GM21529 (cell line): ENCODE measurements around the gene GALNT2.

Source experiments
- ATAC-seq: cut with Tn5 transposase; IDR thresholded peaks from one replicate; pipeline ENCODE4 v1.9.1; 2021; ENCODE audit not compliant: unreplicated experiment

The GALNT2 gene

GRCh38 chr1:230126529-230127104 is 59.6 kb downstream of the GALNT2 start:
- ATAC-seq, result no peak

- ATAC-seq, result no peak
These were observed 60.3 kb downstream of the GALNT2 start for GRCh38 chr1:230127105-230128054.

- ATAC-seq, result no peak
These were observed 61.7 kb downstream of the GALNT2 start for GRCh38 chr1:230128569-230129285.

DNA sequence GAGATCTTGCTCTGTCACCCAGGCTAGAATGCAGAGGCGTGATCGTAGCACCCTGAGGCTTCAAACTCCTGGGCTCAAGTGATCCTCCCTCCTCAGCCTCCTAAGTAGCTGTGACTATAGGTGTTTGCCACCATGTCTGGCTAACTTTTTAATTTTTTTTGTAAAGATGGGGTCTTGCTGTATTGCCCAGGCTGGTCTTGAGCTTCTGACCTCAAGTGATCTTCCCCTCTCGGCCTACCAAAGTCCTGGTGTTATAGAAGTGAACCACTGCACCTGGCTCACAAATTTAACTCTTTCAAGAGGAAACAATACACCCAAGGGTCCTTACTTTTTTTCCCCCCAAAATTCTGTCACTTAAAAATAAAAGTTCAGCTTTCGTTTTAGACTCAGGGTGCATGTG is 62.3 kb downstream of the GALNT2 start:
- ATAC-seq, result no peak

DNA sequence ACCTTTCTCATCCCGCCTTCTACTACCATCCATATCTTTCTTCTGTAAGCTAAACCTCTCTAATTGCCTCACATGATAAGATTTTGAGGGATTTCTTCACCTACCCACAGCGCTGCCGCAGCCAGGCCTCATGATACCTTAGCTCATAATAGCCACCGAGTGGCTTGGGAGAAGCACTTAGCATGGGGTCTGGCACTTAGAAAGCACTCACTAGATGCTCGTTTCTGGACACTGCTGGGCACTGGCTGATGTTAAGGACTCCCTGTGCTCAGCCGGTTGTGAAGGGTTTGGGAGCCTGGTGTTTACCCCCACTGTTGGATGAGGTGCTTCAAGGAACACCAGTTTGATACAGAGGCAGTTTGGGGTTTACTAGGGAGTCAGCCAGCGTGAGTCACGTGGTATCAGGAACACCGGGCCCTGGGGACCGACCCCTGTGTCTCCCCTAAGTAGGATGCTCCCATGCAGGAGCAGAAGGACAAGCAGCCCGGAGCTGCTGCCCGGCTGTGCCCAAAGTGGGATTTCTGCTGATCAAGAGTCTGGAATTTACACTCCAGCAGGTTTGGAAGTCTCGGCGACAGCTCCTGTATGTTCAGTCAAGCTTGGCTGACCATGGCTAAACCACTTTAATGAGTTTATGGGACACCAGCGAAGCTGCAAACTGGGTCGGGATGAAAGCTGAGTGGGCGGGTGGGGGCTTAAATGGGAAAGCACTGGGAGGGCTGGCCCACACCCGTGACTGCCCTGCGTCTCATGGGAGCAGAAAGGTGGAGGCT is 63.3 kb downstream of the GALNT2 start:
- ATAC-seq, result no peak

DNA sequence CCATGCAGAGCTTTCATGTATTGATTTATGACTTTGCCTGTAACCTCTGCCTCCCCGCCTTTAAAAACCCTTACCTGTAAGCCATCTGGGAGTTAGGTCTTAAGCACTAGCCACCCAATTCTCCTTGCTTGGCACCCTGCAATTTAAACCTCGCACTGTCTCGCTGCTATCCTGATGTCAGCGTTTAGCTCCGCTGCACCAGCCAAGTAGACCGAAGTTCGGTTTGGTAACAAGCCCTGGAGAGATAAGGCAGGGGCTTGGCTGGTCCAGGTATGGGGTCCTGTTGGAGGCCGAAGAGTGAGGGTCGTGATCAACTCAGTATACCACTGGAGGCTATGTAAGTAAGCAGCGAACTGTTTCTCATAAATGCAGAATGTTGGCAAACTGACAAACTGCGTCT is 64.4 kb downstream of the GALNT2 start:
- no peak for ATAC-seq

GRCh38 chr1:230132758-230133157 is 65.7 kb downstream of the GALNT2 start:
- no peak for ATAC-seq

DNA sequence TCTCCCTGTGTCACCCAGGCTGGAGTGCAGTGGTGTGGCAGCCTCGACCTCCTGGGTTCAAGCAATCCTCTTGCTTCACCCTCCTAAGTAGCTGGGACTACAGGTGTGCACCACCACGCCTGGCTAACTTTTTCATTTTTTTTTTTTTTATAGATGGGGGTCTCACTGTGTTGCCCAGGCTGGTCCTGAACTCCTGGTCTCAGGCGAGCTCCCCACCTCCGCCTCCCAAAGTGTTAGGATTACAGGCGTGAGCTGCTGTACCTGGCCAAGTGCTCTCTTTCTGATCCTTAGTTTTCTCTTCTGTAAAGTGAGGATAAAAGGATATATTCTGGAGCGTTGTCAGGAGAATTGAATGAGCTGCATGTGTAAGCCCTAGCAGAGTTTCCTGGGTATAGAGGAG is 68.7 kb downstream of the GALNT2 start:
- ATAC-seq, result no peak

GRCh38 chr1:230136453-230137336 is 69.7 kb downstream of the GALNT2 start:
- no peak for ATAC-seq

DNA sequence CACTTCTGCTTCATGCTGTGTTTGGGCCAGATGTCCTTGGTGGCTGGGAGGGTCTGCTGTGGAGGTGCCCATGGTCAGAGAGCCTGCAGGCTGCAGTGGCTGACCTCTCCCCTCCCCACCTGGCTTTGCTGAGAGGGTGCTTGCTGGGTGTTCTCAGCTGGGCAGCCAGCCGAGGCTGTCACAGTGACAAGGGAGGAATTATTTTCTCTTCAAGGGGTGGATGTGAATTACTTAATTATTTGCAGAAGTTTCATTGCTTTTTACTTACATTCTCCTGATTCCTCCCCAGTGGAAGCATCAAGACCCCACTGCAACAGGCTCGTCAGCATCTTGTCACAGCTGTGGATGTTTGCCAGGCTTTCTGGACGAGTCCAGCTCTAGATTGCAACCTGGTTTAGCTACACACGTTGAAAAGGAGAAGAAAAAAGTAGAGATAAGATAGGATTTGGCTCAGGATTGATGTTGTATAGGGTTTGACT is 70.3 kb downstream of the GALNT2 start:
- no peak for ATAC-seq

DNA sequence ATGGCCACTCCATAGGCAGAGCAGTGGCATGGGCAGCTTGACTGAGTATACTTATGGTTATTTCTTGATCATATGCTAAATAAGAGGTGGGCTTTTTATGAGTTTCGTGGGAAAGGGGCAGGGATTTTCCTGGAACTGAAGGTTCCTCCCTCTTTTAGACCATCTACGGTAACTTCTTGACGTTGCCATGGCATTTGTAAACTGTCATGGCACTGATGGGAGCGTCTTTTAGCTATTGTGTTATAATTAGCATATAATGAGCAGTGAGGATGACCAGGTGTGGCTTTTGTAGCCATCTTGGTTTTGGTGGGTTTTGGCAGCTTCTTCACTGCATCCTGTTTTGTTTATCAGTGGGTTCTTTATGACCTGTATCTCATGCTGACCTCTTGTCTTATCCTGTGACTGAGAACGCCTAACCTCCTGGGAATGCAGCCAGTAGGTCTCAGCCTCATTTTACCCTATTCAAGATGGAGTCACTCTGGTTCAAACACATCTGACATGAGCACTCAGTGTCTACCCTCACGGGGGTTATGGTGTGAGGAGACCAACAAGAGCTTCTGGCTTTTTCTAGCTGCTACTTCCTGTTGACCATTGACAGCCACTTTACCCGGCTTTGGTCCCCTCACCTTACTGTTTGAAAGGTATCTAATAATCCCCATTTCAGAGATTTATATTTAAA is 71.7 kb downstream of the GALNT2 start:
- no peak for ATAC-seq

DNA sequence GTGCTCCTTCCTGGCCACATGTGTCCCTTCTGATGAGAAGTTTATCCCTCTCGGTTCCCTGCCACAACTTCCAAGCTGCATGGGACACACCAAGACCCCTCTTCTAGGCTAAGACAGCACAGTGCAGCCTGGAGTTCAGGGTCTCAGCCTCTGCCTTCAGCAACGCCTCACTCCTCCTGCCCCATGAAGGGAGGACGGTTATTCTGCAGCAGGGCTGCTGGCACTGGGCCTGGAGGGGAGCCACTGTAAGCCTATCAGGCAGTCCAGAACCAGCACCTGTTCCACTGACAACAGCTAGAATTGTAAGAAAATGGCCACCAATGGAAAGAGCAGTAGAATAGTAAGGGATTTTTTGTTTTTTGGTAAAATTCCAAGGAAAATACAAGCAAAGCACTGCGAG is 72.3 kb downstream of the GALNT2 start:
- no peak for ATAC-seq

DNA sequence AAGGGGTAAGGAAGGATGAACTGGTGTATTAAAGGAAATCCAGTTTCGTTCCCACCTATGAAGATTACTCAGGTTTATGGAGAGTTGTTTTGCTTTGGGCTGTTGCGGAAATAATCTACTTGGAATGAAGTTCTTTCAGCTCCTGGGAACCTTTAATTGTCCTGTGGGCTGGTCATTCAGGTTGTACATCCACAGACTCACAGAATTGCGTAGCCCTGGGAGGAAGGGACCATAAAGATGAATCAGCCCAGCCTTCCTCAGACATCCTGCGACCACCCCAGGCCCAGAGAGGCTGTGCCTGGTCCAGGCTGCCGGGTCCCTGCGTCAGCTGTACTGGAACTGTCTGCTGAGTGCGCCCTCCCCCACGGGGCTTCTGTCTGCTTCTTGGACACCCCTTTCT is 72.7 kb downstream of the GALNT2 start:
- no peak for ATAC-seq

GRCh38 chr1:230140221-230141020 is 73.4 kb downstream of the GALNT2 start:
- ATAC-seq, result no peak

DNA sequence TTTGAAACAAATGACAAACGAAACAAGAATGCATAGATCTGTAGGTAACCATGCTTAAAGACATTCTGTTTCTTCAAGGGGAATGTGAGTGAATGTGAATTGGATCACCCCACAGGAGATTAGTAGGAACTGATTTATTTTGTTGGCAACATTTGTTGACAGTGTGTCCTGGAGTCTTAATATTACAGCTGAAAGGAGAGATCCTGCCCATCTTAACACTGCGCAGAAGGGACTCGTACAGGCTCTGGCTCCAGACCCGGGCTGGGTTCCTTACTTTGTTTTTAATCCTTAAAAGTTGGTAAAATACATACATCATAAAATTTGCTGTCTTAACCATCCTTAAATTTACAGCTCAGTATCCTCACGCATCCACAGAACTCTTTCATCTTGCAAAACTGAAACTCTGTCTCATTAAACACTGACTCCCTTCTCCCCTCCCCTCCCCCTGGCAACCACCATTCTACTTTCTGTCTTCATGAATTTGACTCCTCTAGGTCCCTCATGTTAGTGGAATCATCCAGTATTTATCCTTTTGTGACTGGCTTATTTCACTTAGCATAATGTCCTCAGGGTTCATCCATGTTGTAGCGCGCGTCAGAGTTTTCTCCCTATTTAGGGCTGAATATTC is 74.1 kb downstream of the GALNT2 start:
- ATAC-seq, result no peak

DNA sequence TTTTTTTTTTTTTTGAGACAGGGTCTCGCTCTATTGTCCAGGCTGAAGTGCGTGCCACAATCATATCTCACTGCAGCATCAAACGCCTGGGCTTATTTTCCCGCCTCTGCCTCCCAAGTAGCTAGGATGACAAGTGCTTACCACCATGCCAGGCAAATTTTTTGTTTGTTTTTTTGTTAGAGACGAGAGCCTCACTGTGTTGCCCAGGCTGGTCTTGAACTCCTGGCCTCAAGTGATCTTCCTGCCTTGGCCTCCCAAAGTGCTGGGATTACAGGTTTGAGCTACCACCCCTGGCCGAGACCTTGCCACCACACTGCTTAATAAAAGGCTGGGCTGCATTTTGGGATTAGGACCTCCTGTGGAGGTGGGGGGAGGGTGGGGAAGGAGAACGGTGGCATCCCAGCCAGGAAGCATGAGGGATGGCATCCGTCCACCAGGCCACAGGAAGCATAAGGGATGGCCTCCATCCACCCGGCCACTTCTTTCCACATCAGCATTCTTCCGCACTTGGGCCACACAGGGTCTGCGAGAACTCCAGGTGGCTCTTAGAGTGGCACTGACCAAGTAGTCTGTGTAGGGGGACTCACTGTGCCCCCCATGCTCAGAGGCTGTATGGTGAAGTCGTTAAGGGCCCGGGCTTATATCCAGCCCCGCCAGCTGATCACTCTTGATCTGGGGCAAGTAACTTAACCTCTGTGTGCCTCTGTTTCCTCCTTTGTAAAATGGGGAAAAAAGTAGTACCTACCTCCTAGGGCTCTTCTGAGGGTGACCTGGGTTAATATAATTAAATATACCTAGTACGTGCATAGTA is 75.0 kb downstream of the GALNT2 start:
- no peak for ATAC-seq

DNA sequence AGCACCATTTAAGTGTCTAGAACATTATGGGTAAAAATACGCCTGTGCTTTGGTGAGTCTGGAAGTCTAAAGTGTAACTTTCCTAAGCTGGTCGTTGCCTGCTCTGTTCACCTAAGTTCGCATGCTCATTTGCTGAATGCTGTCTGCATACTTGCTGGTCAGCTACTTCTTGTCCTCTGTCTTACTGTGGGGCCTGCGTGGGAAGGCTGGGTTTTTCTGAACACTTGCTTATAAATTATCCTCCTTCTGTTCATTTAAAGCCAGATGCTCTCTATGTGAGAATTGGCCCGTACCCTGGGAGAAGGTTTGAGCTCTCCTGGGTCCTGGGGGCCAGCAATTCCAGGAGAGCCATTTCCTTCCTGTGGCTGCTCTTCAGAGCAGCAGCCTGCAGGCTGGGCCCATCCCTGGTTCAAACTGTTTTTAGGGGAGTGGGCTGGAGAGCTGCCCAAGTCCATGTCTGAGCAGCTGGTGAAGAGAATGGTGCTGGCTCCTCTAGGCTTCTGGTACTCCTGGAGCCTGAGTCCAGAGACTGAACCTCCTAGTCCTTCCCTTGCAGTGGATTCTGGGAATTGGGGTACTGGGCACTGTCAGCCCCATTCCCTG is 75.7 kb downstream of the GALNT2 start:
- ATAC-seq, result no peak
